ENCODE data around the gene LTN1. TPM values are rescaled to one million over a fixed set of nuclear protein-coding genes. Genes with fewer than 3 reads are reported as not detected.
"Not testable (repeated sequence)": the region's sequence is repeated elsewhere in the genome, so short reads cannot be mapped to it uniquely, and the experiment has no call there.

Gene LTN1
- total and polyA plus RNA-seq, 2 donors from 2014 or later, result 3.6 to 25.0 TPM

GRCh38 chr21:28937737-28938136, 54.9 kb downstream of the LTN1 start:
- Histone ChIP-seq H3K9ac (ENCODE audit: low read length in 3 of 3) (no peak overlapping the region), H3K27me3 (ENCODE audit: control insufficient read depth, insufficient read depth, low read length) (no peaks in the 10 kb centered on the region), H3K4me1 (ENCODE audit: control insufficient read depth in 2 of 3, insufficient read depth in 2 of 3, low read depth in 1 of 3, low read length in 3 of 3) (no peaks in the 10 kb centered on the region), H3K9me3 (ENCODE audit: control insufficient read depth in 2 of 3, insufficient read depth in 1 of 3, low read length in 3 of 3) (no peaks in the 10 kb centered on the region), H3K36me3 (ENCODE audit: control insufficient read depth in 2 of 3, insufficient read depth in 3 of 3, low read length in 3 of 3) (peaks cover 4 to 11% (median 10%) of the 10 kb centered on the region in 3 donors), H3K4me3 (ENCODE audit: low read length in 3 of 3) (no peak overlapping the region), H3K27ac (ENCODE audit: low read depth in 2 of 2, low read length in 2 of 2) (no peak overlapping the region)
- intact Hi-C loops (cut with DNase I), result no loop called here
- FAIRE-seq (no peak), DNase-seq (no peak)
- no peak for TF ChIP-seq CTCF (IDR thresholded peaks at IDR 0.05; ENCODE audit: borderline replicate concordance, extremely low read depth, insufficient read depth)

GRCh38 chr21:28936721-28937120, 56.0 kb downstream of the LTN1 start:
- H3K27ac ChIP-seq (ENCODE audit: low read depth in 2 of 2, low read length in 2 of 2), result no peak overlapping the region
- intact Hi-C loops (cut with DNase I), result no loop called here
- no peaks in the 10 kb centered on the region for H3K27me3 ChIP-seq (ENCODE audit: control insufficient read depth, insufficient read depth, low read length)
- H3K36me3 ChIP-seq (ENCODE audit: control insufficient read depth in 2 of 3, insufficient read depth in 3 of 3, low read length in 3 of 3), result peaks cover 4 to 11% (median 7%) of the 10 kb centered on the region in 3 donors
- TF ChIP-seq CTCF (IDR thresholded peaks at IDR 0.05; ENCODE audit: borderline replicate concordance, extremely low read depth, insufficient read depth), result no peak
- H3K9ac ChIP-seq (ENCODE audit: low read length in 3 of 3), result no peak overlapping the region
- no peak for DNase-seq
- H3K9me3 ChIP-seq (ENCODE audit: control insufficient read depth in 2 of 3, insufficient read depth in 1 of 3, low read length in 3 of 3), result no peaks in the 10 kb centered on the region
- no peak for FAIRE-seq
- no peaks in the 10 kb centered on the region for H3K4me1 ChIP-seq (ENCODE audit: control insufficient read depth in 2 of 3, insufficient read depth in 2 of 3, low read depth in 1 of 3, low read length in 3 of 3)
- H3K4me3 ChIP-seq (ENCODE audit: low read length in 3 of 3), result no peak overlapping the region

- H3K27ac ChIP-seq (ENCODE audit: low read depth in 2 of 2, low read length in 2 of 2), result no peak overlapping the region
- intact Hi-C loops (cut with DNase I), result no loop called here
- H3K36me3 ChIP-seq (ENCODE audit: control insufficient read depth in 2 of 3, insufficient read depth in 3 of 3, low read length in 3 of 3), result peaks cover 3 to 11% (median 7%) of the 10 kb centered on the region in 3 donors
- H3K4me3 ChIP-seq (ENCODE audit: low read length in 3 of 3), result no peak overlapping the region
- no peaks in the 10 kb centered on the region for H3K4me1 ChIP-seq (ENCODE audit: control insufficient read depth in 2 of 3, insufficient read depth in 2 of 3, low read depth in 1 of 3, low read length in 3 of 3)
- no peak overlapping the region for H3K9ac ChIP-seq (ENCODE audit: low read length in 3 of 3)
- H3K27me3 ChIP-seq (ENCODE audit: control insufficient read depth, insufficient read depth, low read length), result no peaks in the 10 kb centered on the region
- FAIRE-seq (no peak), DNase-seq (peak in 2 of 5 donors; percentile 12 to 24)
- TF ChIP-seq CTCF (IDR thresholded peaks at IDR 0.05; ENCODE audit: borderline replicate concordance, extremely low read depth, insufficient read depth), result no peak
- H3K9me3 ChIP-seq (ENCODE audit: control insufficient read depth in 2 of 3, insufficient read depth in 1 of 3, low read length in 3 of 3), result no peaks in the 10 kb centered on the region
Observed at GRCh38 chr21:28936036-28936435, 56.6 kb downstream of the LTN1 start.

GRCh38 chr21:28932717-28933116, 60.0 kb downstream of the LTN1 start:
- Histone ChIP-seq H3K27ac (ENCODE audit: low read depth in 2 of 2, low read length in 2 of 2) (no peak overlapping the region), H3K4me3 (ENCODE audit: low read length in 3 of 3) (no peak overlapping the region), H3K4me1 (ENCODE audit: control insufficient read depth in 2 of 3, insufficient read depth in 2 of 3, low read depth in 1 of 3, low read length in 3 of 3) (no peaks in the 10 kb centered on the region), H3K36me3 (ENCODE audit: control insufficient read depth in 2 of 3, insufficient read depth in 3 of 3, low read length in 3 of 3) (peaks cover 2 to 11% (median 7%) of the 10 kb centered on the region in 3 donors), H3K27me3 (ENCODE audit: control insufficient read depth, insufficient read depth, low read length) (no peaks in the 10 kb centered on the region), H3K9me3 (ENCODE audit: control insufficient read depth in 2 of 3, insufficient read depth in 1 of 3, low read length in 3 of 3) (no peaks in the 10 kb centered on the region), H3K9ac (ENCODE audit: low read length in 3 of 3) (no peak overlapping the region)
- intact Hi-C loops (cut with DNase I), result no loop called here
- TF ChIP-seq CTCF (IDR thresholded peaks at IDR 0.05; ENCODE audit: borderline replicate concordance, extremely low read depth, insufficient read depth), result no peak
- FAIRE-seq, result peak; percentile 8
- DNase-seq, result no peak

GRCh38 chr21:28931708-28932372, 60.8 kb downstream of the LTN1 start:
- H3K4me1 ChIP-seq (ENCODE audit: control insufficient read depth in 2 of 3, insufficient read depth in 2 of 3, low read depth in 1 of 3, low read length in 3 of 3); H3K27me3 ChIP-seq (ENCODE audit: control insufficient read depth, insufficient read depth, low read length); DNase-seq; H3K9me3 ChIP-seq (ENCODE audit: control insufficient read depth in 2 of 3, insufficient read depth in 1 of 3, low read length in 3 of 3); H3K27ac ChIP-seq (ENCODE audit: low read depth in 2 of 2, low read length in 2 of 2); intact Hi-C loops (cut with DNase I); H3K4me3 ChIP-seq (ENCODE audit: low read length in 3 of 3); FAIRE-seq; H3K9ac ChIP-seq (ENCODE audit: low read length in 3 of 3): not testable (repeated sequence)
- peaks cover 2 to 11% (median 7%) of the 10 kb centered on the region in 3 donors for H3K36me3 ChIP-seq (ENCODE audit: control insufficient read depth in 2 of 3, insufficient read depth in 3 of 3, low read length in 3 of 3)

All from kidney (tissue), 14 donors.